Hypothalamus (tissue), 51 donors: ENCODE data around the gene SLC12A8.

Experiments used
- DNase-seq, 51 donors: peaks; one replicate each; lab custom pipeline; 2025; lab: John Stamatoyannopoulos, UW

SLC12A8 gene, protein sequence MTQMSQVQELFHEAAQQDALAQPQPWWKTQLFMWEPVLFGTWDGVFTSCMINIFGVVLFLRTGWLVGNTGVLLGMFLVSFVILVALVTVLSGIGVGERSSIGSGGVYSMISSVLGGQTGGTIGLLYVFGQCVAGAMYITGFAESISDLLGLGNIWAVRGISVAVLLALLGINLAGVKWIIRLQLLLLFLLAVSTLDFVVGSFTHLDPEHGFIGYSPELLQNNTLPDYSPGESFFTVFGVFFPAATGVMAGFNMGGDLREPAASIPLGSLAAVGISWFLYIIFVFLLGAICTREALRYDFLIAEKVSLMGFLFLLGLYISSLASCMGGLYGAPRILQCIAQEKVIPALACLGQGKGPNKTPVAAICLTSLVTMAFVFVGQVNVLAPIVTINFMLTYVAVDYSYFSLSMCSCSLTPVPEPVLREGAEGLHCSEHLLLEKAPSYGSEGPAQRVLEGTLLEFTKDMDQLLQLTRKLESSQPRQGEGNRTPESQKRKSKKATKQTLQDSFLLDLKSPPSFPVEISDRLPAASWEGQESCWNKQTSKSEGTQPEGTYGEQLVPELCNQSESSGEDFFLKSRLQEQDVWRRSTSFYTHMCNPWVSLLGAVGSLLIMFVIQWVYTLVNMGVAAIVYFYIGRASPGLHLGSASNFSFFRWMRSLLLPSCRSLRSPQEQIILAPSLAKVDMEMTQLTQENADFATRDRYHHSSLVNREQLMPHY

DNA sequence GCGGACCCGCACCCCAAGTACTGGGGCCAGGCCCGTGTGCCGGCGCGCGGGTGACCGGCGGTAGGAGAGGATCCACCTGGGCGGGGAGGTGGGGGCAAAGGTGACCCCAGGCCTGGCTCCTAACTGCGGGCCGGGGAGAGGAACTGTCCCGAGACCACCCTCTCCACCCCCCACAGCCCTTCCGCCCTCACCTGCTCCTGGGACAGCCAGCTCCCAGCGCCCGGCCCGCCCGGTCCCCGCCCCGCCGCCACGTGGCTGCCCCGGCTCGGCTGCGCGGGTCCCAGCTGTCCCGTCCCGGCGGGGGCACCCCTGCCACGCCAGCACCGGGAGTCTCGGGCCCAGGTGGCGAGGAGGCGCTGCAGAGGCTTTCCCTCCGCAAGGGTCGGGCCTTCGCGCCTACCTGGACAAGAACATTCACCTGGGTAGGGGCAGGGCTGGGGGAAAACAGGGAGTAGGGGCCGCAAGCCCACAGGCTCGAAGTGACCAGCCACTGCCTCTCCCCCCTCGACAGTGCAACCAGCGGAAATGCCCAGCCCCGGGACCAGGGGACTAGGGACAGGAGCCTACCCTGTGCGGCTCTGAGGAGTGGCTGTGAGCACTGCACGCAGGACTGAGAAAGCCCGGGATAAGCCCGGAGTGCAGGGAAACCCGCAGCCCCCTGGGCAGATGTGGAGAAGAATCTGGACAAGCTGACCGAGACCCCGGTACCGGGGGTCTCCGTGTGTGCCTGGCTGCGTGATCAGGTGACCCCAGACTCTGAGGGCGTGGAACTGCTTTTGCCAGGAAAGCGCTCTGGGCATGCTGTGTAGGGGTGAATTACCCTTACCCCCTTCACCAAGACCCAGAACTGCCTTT lies at the start of gene SLC12A8:
TSS of gene SLC12A8 (minus strand) at position 240 of the 855 bp plus-strand sequence. CDS start 1,399 bp downstream, outside the sequence.
- DNase-seq = no peak

DNA sequence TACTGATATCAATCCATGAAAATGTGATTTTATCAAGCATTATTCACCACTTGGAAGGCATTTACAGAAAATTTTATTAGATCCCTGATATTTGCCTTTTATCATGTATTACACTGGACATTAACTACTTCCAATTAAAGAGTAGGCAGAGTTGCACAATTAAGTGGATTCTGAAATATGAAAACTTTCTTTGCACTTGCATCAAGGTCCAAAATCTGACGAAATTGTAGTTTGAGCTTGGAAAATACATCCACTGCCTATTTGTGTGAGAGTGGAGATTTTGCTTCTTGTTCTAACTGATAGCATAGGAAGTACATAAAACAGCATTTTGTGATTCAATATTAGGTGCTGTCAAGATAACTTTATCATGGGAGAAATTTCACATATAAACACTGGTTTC lies 49.6 kb upstream of the SLC12A8 start:
- no peak for DNase-seq

DNA sequence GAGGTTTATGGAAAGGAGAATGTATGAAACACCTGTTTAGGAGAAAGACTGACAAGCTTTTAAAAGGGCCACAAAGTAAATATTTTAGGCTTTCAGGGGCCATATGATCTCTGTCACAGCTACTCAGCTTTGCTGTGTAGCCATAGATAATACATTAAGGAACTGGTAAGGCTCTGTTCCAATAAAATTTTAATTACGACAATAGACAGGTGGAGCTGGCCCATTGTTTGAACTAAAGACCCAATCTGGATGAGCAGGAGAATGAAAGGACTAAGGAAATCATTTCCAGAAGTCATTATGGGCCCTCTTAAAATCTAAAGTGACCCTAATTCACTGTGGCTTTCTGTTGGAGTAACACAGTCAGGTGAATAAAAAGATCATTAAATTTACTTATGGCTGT lies 48.5 kb upstream of the SLC12A8 start:
- DNase-seq = no peak

DNA sequence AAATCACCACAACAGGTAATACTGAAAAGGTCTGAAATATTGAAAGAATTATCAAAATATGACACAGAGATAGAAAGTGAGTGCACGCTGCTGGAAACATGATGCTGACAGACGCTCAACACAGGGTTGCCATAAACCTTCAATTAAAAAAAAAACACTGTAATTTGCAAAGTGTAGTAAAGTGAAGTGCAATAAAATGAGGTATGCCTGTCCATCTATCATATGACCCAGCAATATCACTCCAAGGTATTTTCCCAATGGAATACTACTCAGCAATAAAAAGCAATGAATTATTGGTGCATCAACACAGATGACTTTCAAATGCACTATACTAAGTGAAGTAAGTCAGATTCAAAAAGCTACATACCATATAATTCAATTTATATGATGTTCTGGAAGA lies 47.6 kb upstream of the SLC12A8 start:
- DNase-seq = no peak

DNA sequence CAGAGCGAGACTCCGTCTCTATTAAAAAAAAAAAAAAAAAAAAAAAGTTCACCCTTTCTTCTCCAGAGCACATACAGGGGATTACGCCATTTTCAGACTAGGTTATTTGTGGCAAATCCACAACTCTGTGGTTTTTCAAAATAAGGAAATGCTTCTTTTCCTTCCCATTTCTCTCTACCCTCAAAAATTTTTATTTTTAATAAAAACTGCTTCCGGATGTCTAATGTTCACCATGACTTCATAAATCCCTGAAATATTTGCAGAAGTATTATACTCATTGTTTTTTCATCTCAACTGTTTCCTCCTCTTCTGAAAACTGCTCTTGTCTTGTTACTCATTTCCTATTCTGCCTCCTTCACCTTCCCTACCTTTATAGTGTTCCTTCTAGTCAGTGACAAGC lies 45.0 kb upstream of the SLC12A8 start:
- no peak for DNase-seq

DNA sequence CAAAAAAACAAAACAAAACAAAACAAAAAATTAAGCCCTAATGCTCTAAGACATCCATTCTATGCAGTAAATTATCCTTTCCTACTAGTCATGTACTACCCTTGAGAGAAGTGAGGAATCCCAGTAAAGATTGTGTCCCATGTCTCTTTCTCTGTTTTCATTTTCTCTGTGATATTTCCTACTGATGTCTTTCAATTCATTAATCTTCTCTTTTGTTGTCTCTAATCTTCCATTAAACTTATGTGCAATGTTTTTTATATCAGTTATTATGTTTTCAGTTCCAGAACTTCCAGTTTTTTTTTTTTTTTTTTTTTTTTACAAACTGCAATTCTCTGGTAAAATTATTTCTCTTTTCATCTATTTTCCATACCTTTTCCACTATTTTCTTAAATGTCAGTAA lies 44.1 kb upstream of the SLC12A8 start:
- no peak for DNase-seq

DNA sequence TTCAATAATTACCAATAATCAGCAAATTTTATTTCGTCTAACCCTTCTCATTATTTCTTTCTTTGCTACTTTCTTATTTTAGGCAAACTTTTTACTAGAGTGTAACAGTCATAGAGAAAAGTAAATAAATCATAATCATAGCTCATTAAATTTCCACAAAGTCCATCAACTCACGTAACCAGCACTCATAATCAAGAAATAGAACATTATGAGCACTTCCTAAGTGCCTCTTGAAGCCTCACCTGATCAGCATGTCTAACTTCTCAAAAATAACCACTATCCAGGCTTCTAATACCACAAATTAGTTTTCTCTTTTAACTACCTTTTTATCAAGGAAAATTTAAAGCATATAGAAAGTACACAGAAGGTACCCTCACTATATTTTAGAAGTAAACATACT lies 38.4 kb upstream of the SLC12A8 start:
- DNase-seq = no peak

DNA sequence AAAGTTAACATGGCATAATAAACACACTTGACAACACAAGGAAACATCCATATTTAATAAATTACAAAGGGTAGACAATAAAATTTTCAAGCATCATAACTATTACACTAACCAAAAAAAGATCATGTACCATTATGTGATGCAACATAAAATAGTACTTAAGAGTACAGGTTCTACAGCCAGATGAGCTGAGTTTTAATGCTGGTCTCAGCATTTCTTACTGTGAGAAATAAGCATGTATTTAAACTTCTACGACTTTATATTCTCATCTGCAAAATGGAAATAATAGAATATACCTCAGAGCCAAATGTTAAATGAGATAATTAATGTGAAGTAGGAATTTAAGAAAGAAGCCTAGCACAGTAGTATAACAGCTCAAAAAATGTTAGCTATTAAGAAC lies 33.7 kb upstream of the SLC12A8 start:
- no peak for DNase-seq

DNA sequence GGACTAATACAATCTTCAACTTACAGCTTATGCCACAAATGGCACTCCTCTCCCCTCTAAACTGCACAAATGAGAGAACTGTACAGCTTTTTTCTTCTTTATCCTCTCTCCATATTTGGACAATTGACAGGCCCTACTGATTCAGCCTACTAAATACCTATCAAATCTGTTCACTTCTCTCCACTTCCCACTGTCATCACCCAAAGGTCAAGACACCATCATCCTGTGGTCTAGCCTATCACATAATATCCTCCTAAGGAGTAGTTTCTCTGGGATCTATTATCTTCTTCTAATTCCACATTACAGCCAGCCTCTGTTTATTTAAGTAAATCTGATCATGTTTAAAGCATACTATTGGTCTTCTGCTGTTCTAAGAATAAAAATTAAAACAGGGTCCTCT lies 33.0 kb upstream of the SLC12A8 start:
- DNase-seq = no peak

DNA sequence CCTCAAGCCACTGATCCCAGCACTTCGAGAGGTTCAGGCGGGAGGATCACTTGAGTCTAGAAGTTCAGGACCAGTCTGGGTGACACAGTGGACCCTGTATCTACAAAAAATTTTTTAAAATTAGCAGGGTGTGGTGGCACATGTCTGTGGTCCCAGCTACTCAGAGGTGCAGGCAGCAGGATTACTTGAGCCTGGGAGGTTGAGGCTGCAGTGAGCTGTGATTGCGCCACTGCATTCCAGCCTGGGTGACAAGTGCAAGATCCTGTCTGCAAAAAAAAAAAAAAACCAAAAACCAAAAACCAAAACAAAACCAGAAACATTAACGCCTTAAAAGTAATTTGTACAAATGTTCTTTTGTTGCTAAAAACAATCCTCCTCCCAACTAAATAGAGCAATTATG lies 27.9 kb upstream of the SLC12A8 start:
- DNase-seq = no peak

DNA sequence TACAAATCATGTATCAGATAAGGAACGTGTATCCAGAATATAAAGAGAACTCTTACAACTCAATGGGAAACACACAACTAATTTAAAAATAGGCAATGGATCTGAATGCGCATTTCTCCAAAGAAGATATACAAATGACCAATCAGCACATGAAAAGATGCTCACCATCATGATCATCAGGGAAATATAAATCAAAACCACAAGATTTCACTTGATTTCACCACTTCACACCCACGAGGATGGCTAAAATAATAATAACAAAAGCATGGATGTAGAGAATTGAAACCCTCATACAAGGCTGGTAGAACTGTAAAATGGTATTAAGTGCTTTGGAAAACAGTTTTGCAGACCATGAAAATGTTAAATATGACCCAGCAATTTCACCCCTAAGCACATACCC lies 26.7 kb upstream of the SLC12A8 start:
- DNase-seq = no peak

DNA sequence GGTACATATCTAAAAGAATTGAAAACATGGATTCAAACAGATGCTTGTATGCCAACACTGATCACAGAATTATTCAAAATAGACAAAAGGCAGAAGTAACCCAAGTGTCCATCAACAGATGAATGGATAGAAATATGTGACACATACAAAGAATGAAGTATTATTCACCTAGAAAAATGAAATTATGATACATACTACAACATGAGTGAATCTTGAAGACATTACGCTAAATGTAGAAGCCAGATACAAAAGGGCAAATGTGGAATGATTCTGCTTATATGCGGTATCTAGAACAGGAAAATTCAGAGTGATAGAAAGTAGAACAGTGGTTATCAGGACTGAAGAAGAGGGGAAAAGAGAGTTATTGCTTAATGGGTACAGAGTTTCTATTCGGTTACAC lies 26.2 kb upstream of the SLC12A8 start:
- no peak for DNase-seq

DNA sequence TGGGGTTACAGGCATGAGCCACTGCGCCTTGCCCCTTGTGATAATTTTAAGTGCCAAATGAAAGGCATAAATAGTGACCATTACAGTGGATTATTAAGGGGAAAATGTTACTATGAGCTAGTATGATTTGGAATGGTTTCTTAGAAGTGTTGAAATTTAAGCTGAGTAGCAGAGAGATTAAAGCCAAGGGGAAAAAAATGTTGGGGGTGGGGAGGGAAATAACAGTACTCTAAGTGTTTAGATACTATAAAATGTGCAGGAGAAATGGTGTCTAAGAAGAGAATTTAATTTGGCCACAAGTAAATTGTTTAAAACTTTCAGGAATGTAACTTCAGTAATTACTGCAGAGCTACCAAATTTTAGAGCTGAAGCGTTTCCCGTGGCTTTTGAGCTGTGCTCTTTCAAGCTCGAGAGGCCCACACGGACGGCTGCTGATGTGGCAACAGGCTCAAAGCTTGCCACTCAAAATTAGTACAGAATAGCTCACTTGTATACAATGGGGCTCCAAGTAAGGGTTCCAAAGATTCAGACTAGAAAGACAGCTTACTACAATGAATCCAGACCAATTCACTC lies 23.9 kb upstream of the SLC12A8 start:
- DNase-seq = no peak

DNA sequence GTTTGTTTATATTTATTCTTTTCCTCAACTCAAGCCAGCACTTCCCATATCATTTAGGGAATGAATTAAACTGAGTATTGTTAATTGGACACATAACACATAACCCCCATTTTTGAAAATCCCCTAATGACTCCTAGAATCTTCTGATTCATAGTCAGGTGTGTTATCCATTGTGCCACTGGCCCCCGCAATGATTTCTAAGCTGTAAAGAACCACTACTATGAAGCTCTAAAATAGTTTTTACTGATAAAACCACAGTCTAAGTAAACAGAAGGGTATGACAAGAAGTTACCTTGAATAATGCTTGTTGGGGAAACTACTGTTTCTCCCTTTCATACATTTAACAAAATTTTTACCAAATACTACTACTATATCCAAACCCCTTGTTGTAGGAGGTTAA lies 22.3 kb upstream of the SLC12A8 start:
- no peak for DNase-seq

DNA sequence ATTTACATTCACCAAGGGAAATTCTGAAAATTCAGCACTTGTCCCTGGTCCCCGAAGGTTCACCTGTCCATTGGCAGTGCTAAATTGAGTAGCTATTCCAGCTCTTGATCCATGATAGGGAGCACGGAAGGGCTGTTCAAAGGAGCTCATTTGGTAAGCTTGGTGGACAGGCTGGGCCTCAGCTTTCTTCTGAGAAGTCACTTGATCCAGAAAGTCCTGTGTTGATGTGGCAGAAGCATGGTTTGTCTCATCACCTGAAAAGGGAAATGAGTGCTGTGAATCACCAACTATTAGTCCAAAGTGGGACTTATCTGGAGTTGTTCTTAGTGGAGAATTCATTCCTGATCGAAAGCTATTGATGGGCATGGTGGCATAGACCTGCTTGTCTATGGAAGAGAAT lies 19.9 kb upstream of the SLC12A8 start:
- no peak for DNase-seq

DNA sequence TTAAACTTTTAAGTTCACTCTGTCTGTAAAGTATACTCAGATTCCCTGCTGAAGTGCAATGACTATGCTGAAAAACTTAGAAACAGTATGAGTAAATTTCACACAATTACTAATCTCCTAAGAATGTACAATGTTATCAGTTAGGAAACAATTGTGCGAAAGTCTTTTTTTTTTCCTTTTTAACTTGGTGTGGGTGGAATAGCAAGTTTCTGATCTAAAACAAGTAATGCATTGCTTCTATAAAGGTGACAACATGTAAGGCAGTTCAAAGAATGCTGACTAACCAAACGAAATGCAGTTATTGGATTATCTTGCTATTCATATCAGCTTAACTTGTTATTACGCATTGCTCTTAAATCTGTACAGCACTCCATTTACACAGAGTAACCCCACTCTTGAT lies 19.3 kb upstream of the SLC12A8 start:
- DNase-seq = no peak

DNA sequence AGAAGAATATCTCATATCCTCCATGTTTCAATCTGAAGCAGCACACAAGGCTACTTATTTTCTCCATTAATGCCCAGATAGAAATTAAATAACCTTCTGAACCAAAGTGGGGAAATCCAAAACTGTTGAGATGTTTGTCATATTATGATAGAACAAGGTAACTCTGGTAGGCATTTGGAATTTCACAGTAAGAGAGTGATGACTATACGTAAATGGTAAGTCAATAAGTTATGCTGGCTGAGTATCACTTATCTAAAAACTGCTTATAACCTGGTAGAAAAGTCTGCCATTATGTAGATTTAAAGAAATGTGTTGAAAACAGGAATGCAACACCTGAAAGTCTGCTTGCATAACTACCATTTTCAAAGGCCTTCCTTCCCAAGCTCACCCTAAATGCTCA lies 17.2 kb upstream of the SLC12A8 start:
- no peak for DNase-seq

DNA sequence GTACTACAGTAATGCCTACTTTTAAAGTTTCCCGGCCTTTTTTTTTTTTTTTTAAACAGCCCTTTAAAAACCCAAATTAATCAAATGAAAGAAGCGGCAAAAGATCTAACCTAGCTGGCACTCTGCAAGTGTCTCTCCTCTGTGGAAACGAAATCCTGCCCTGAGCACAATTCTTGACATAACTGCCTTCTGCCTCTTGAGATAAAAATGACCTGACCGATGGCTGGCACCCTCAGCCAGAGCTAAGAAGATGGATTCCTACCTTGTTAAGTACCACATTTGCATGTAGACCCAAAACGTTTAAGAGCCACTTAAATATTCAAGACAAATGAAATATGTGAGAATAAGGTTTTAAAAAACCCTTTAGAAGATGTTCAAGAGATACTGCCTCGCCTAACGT lies 16.6 kb upstream of the SLC12A8 start:
- DNase-seq = no peak

DNA sequence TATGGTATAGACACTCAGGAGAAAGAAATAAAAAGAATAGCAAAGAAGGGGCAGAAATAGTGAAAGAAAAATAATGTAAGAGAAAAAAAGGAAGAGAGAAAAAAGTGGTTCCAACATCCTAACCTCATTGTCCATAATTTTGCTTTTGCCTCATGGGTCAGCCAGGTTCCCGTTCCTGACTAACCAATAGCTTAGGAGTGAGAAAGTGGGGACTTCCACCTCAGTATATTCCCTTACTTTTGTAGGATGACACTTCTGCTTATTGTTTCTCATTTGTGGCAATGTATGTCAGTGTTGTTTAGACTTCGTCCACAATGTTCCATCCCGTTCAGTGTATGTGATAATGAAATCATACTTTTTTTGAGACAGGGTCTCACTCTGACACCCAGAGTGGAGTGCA lies 9.3 kb upstream of the SLC12A8 start:
- no peak for DNase-seq

DNA sequence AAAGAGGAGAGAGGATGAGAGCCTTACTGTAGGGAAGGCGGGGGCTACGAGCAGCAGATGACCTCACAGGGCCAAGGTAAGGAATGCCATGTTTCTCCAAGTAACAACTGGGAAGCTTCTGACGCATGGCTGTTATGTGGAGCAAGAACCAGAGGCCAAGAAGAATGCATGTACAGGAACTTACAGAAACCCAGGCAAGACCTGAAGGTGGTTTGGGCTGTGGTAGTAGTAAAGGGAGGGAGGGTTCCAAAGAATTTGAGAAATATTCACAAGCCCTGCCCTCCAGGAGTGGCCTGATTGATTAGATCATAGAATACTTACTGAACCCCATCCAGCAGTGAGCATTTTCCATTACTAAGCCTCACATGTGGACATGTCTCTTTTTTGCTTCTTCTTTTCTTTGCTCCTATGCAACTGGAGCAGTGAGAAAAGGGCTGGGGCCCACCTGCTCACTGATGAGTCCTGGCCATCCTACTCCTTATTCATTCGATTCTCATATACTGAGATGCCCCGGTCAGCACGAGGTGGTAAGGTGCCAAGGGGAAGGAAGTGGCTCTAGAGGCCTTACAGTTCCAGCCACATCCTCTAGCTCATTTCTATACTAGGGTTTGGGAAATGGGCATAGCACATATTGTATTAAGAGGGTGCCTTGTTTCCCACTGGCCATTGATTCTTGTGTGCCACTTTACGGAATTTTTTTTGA lies 8.3 kb upstream of the SLC12A8 start:
- DNase-seq = no peak
